ENCODE results near the gene GNAT3.

DNA sequence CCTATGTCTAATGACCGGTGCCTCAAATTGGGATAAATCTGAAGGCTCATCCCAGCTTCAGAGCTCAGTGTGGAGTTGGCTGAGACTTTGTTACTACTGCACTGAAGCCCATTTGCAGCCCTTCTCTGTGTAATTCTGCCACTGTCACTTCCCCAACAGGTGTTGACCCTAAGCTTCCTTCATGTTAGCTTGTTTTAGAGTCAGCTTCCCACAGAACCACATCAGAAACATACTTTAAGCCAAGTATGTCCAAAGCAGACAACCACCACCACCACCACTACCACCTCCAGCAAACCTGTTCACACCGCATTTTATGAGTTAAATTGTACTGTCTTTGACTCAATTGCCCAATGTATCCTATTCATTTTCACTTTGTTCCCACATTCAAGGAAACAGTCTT, 25.2 kb upstream of the GNAT3 start:
- TF ChIP-seq, protein P1, sequence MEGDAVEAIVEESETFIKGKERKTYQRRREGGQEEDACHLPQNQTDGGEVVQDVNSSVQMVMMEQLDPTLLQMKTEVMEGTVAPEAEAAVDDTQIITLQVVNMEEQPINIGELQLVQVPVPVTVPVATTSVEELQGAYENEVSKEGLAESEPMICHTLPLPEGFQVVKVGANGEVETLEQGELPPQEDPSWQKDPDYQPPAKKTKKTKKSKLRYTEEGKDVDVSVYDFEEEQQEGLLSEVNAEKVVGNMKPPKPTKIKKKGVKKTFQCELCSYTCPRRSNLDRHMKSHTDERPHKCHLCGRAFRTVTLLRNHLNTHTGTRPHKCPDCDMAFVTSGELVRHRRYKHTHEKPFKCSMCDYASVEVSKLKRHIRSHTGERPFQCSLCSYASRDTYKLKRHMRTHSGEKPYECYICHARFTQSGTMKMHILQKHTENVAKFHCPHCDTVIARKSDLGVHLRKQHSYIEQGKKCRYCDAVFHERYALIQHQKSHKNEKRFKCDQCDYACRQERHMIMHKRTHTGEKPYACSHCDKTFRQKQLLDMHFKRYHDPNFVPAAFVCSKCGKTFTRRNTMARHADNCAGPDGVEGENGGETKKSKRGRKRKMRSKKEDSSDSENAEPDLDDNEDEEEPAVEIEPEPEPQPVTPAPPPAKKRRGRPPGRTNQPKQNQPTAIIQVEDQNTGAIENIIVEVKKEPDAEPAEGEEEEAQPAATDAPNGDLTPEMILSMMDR (IDR thresholded peaks at IDR 0.05) = no peak
- TF ChIP-seq EP300 (IDR thresholded peaks at IDR 0.05) = no peak
- no peak for TF ChIP-seq POLR2AphosphoS5 (IDR thresholded peaks at IDR 0.05)
- no peak for TF ChIP-seq POLR2A (IDR thresholded peaks at IDR 0.05)
